ENCODE data around the gene FGF14.

FGF14 gene

DNA sequence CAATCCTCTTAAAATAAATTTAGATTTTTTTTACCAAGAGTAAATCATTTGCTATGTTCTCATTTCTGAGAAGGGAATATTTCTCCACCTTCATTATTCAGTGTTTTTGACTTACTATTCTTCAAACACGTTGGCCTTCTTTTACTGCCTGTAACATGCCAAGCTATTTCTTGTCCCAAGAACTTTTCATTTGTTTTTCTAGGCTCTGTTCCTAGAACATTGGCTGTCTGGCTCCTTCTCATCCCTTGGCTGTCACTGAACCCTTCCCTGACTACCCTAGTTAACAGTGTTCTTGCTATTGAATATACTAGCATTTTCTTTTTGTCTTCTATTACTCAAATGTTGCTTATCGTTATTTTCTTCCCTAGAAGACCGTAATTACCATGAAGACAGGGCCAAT, 701.2 kb downstream of the FGF14 start:
- DNase-seq, result no peak

- no peak for DNase-seq
Measured at GRCh38 chr13:101698400-101698799, 703.4 kb downstream of the FGF14 start.

DNA sequence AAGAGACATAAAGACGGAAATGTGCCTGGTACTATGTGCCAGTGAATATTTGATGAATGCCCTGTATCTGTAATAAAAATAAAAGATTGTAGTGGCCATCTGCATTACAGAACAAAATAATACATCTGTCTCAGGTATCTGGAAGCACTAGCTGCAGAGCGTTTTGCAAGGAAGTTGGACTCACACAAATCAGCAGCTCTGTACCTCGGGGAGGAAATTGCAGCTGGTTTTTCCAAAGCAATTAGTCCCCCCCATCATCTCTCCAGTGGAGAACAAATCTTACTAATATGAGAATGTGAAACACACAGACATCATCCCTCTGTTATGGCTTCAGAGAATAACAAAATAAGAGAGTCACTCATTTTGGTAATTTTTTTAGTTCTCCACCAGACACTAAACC, 704.1 kb downstream of the FGF14 start:
- no peak for DNase-seq

- no peak for DNase-seq
Measured at GRCh38 chr13:101695870-101696516, 705.9 kb downstream of the FGF14 start.

GRCh38 chr13:101691341-101691860, 710.4 kb downstream of the FGF14 start:
- no peak for DNase-seq

- DNase-seq, result no peak
Measured at GRCh38 chr13:101690871-101691270, 711.0 kb downstream of the FGF14 start.

GRCh38 chr13:101686003-101686402, 715.8 kb downstream of the FGF14 start:
- DNase-seq, result no peak

DNA sequence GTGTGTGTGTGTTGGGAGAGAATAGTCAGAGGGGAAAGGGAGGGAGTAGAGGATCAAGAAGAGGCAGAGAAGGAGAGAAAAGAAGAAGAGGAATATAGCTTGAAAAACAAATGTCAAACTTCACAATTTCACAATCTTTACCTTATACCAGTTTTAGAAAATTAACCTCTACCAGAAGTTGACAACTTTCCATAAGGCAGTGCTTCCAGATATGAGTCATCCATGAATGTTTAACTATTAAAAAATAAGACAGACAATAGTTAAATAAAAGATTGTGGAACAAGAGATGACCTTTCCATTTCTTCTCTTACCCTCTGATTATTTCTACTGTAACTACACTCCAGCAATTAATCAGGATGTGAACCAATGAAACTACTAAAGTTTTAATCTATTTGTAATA, 720.0 kb downstream of the FGF14 start:
- DNase-seq, result no peak

GRCh38 chr13:101673360-101674105, 728.3 kb downstream of the FGF14 start:
- DNase-seq, result no peak

- DNase-seq, result no peak
Measured at GRCh38 chr13:101661839-101662238, 740.0 kb downstream of the FGF14 start.

All from cerebellar nuclear complex (tissue), 1 donor.